CD4-positive, alpha-beta memory T cell (primary cell): Measurements from ENCODE around the gene CARD8. TPM values are rescaled to one million over a fixed set of nuclear protein-coding genes. Genes with fewer than 3 reads are reported as not detected.
"Not testable (repeated sequence)": the region's sequence is repeated elsewhere in the genome, so short reads cannot be mapped to it uniquely, and the experiment has no call there.

Source experiments
- CTCF ChIA-PET: fragments of 350-600 bp; sonication (Branson Sonifier 250); formaldehyde crosslinking; loops from one replicate; lab custom pipeline; 2021; ENCODE audit warnings: inconsistent platforms; ENCODE audit not compliant: partially characterized antibody; lab: Charles Lee
- POLR2A ChIA-PET: fragments of 350-600 bp; sonication (Branson Sonifier 250); formaldehyde crosslinking; loops from one replicate; lab custom pipeline; 2021; ENCODE audit not compliant: partially characterized antibody; lab: Charles Lee
- DNase-seq, 5 donors: peaks; one replicate each; pipeline versions ENCODE4 v3.0.0 to v3.0.0-alpha.2; 2020 to 2022; ENCODE audit warnings: mixed read lengths in 1 of 5
- H3K27ac ChIP-seq: one replicate; pipeline ENCODE4 v1.7.0; 2013; ENCODE audit warnings: low read depth, low read length
- H3K27me3 ChIP-seq: 2 replicates; pipeline ENCODE4 v1.7.0; 2013; ENCODE audit warnings: mild to moderate bottlenecking, low read length, moderate library complexity; ENCODE audit not compliant: insufficient read depth
- H3K36me3 ChIP-seq: 2 replicates; pipeline ENCODE4 v1.7.0; 2013; ENCODE audit warnings: mild to moderate bottlenecking, low read length, moderate library complexity; ENCODE audit not compliant: insufficient read depth
- H3K4me1 ChIP-seq: 2 replicates; pipeline ENCODE4 v1.7.0; 2013; ENCODE audit warnings: mild to moderate bottlenecking, low read length, moderate library complexity; ENCODE audit not compliant: insufficient read depth
- H3K4me3 ChIP-seq, 2 donors: one replicate each; pipeline ENCODE4 v1.7.0; 2013; ENCODE audit warnings: low read length in 2 of 2, mild to moderate bottlenecking in 1 of 2
- H3K9me3 ChIP-seq, 2 donors: one replicate each; pipeline ENCODE4 v1.7.0; 2013; ENCODE audit warnings: low read length in 2 of 2, control low read depth in 1 of 2; ENCODE audit not compliant: control insufficient read depth in 1 of 2
- H3K27ac Mint-ChIP-seq, 7 donors: one replicate each; pipeline ENCODE4 v1.8.0; 2020 to 2021; ENCODE audit warnings: mixed read lengths in 7 of 7, mild to moderate bottlenecking in 6 of 7, inconsistent platforms in 3 of 7, moderate library complexity in 3 of 7
- H3K27me3 Mint-ChIP-seq, 2 donors: one replicate each; pipeline ENCODE4 v1.8.0; 2020 to 2021; ENCODE audit warnings: mixed read lengths in 2 of 2
- H3K36me3 Mint-ChIP-seq, 2 donors: one replicate each; pipeline ENCODE4 v1.8.0; 2020 to 2021; ENCODE audit warnings: mixed read lengths in 2 of 2, inconsistent platforms in 1 of 2, mild to moderate bottlenecking in 1 of 2
- H3K4me1 Mint-ChIP-seq, 4 donors: one replicate each; pipeline ENCODE4 v1.8.0; 2020 to 2021; ENCODE audit warnings: mixed read lengths in 4 of 4, mild to moderate bottlenecking in 1 of 4
- H3K4me3 Mint-ChIP-seq, 8 donors: one replicate each; pipeline ENCODE4 v1.8.0; 2020 to 2021; ENCODE audit warnings: mixed read lengths in 8 of 8, mild to moderate bottlenecking in 7 of 8, moderate library complexity in 6 of 8, inconsistent platforms in 3 of 8
- H3K9me3 Mint-ChIP-seq, 8 donors: one replicate each; pipeline ENCODE4 v1.8.0; 2020 to 2021; ENCODE audit warnings: mixed read lengths in 8 of 8, mild to moderate bottlenecking in 5 of 8, inconsistent platforms in 3 of 8, moderate library complexity in 1 of 8
- intact Hi-C: fragments of 100-400 bp; cut with micrococcal nuclease; formaldehyde crosslinking; loops from one replicate; pipeline ENCODE4 v1.15.1; 2023
- polyA plus RNA-seq, 2 donors: library from polyadenylated mRNA; unstranded; fragments of 300-500 nt; fragmentation: Illumina TruSeq; gene quantifications; one replicate each; pipeline ENCODE4 v1.2.3, GENCODE V29; 2021
- total RNA-seq, 2 experiments: library from RNA; stranded (reverse); gene quantifications; one replicate each; pipeline ENCODE4 v1.2.3, GENCODE V29; 2021

Gene CARD8
- total and polyA plus RNA-seq, 4 experiments from 2014 or later: 74.9 to 316 (median 200) TPM

- Histone ChIP-seq H3K36me3 (no peaks in the 10 kb centered on the region), H3K27me3 (no peaks in the 10 kb centered on the region), H3K27ac (no peak overlapping the region), H3K4me1 (no peaks in the 10 kb centered on the region), H3K9me3 (no peaks in the 10 kb centered on the region), H3K4me3 (no peak overlapping the region)
- Mint-ChIP-seq H3K4me3 (no peak overlapping the region), H3K27me3 (peaks cover 2 to 6% of the 10 kb centered on the region in 2 donors), H3K27ac (no peak overlapping the region), H3K4me1 (peaks cover 0 to 2% (median 0%) of the 10 kb centered on the region in 4 donors), H3K9me3 (no peaks in the 10 kb centered on the region), H3K36me3 (no peaks in the 10 kb centered on the region)
- intact Hi-C loops: no loop called here
- ChIA-PET POLR2A (no interaction called here), CTCF (interaction anchor here (1.0 to 1.6 kb wide), 3 partner anchors 14 to 37 kb away, joined by 3 to 5 read pairs (median 3); no protein-coding TSS in a partner anchor)
- DNase-seq: no peak
Observed at GRCh38 chr19:48296963-48297734, 41.4 kb upstream of the CARD8 start.

- intact Hi-C loops: no loop called here
- CTCF ChIA-PET: interaction anchor here (1.6 kb wide), 1 partner anchor 29 kb away, joined by 5 read pairs; no protein-coding TSS in a partner anchor
- H3K27me3 Mint-ChIP-seq: peaks cover 4 to 6% of the 10 kb centered on the region in 2 donors
Observed at GRCh38 chr19:48295458-48295857, 39.7 kb upstream of the CARD8 start.

GRCh38 chr19:48292798-48293197 is 37.1 kb upstream of the CARD8 start:
- Mint-ChIP-seq H3K27me3 (peaks cover 6% of the 10 kb centered on the region in 2 donors), H3K9me3 (peaks cover 0 to 4% (median 0%) of the 10 kb centered on the region in 8 donors), H3K4me3 (no peak overlapping the region), H3K4me1 (peaks cover 0 to 8% (median 4%) of the 10 kb centered on the region in 4 donors), H3K36me3 (no peaks in the 10 kb centered on the region), H3K27ac (no peak overlapping the region)
- Histone ChIP-seq H3K27ac (no peak overlapping the region), H3K9me3 (no peaks in the 10 kb centered on the region), H3K4me1 (peaks cover 8% of the 10 kb centered on the region), H3K4me3 (no peak overlapping the region), H3K27me3 (no peaks in the 10 kb centered on the region), H3K36me3 (no peaks in the 10 kb centered on the region)
- no peak for DNase-seq
- ChIA-PET POLR2A (no interaction called here), CTCF (interaction anchor here (0.7 to 2.6 kb wide), 7 partner anchors 26 to 329 kb away, joined by 3 to 15 read pairs (median 7); partner anchors contain the start of gene PLA2G4C)
- intact Hi-C loops: no loop called here

More at GRCh38 chr19:48295458-48295857, 39.7 kb upstream of the CARD8 start:
- no peaks in the 10 kb centered on the region for H3K9me3 Mint-ChIP-seq
- POLR2A ChIA-PET: no interaction called here
- H3K4me3 Mint-ChIP-seq: no peak overlapping the region
- Histone ChIP-seq H3K27me3 (no peaks in the 10 kb centered on the region), H3K36me3 (no peaks in the 10 kb centered on the region), H3K27ac (no peak overlapping the region), H3K4me3 (no peak overlapping the region), H3K4me1 (peaks cover 8% of the 10 kb centered on the region), H3K9me3 (no peaks in the 10 kb centered on the region)
- peaks cover 0 to 8% (median 4%) of the 10 kb centered on the region in 4 donors for H3K4me1 Mint-ChIP-seq
- no peak for DNase-seq
- H3K27ac Mint-ChIP-seq: no peak overlapping the region
- no peaks in the 10 kb centered on the region for H3K36me3 Mint-ChIP-seq

GRCh38 chr19:48291489-48291815 is 35.7 kb upstream of the CARD8 start:
- H3K27ac Mint-ChIP-seq: peak overlapping the region in 2 of 7 donors; percentile 27 to 68
- H3K9me3 Mint-ChIP-seq, POLR2A ChIA-PET, H3K27me3 ChIP-seq, DNase-seq, H3K36me3 Mint-ChIP-seq, H3K4me1 Mint-ChIP-seq, H3K9me3 ChIP-seq, H3K27me3 Mint-ChIP-seq, H3K36me3 ChIP-seq, H3K4me1 ChIP-seq, H3K27ac ChIP-seq: not testable (repeated sequence)
- peak overlapping the region in 1 of 2 donors; percentile 58 for H3K4me3 ChIP-seq
- CTCF ChIA-PET: interaction anchor here (0.7 to 2.6 kb wide), 9 partner anchors 12 to 1290 kb away, joined by 3 to 15 read pairs (median 7); partner anchors contain the start of gene PLA2G4C
- intact Hi-C loops: loop anchor here (1.0 kb wide), 3 partner anchors 24 to 328 kb away; no protein-coding TSS in a partner anchor
- H3K4me3 Mint-ChIP-seq: peak overlapping the region; percentile 77 to 86 (median 81)

GRCh38 chr19:48290771-48291488 is 35.2 kb upstream of the CARD8 start:
- Mint-ChIP-seq H3K4me3 (peak overlapping the region; percentile 77 to 86 (median 81)), H3K36me3 (peaks cover 5 to 9% of the 10 kb centered on the region in 2 donors), H3K27ac (peak overlapping the region in 2 of 7 donors; percentile 27 to 68), H3K9me3 (peaks cover 4 to 14% (median 12%) of the 10 kb centered on the region in 8 donors), H3K4me1 (peaks cover 0 to 8% (median 3%) of the 10 kb centered on the region in 4 donors), H3K27me3 (peaks cover 3 to 13% of the 10 kb centered on the region in 2 donors)
- H3K27me3 ChIP-seq: no peaks in the 10 kb centered on the region
- CTCF ChIA-PET: interaction anchor here (0.8 to 2.6 kb wide), 9 partner anchors 11 to 184 kb away, joined by 3 to 15 read pairs (median 6); partner anchors contain the start of genes PLA2G4C and ZNF114
- H3K4me1 ChIP-seq: peaks cover 8% of the 10 kb centered on the region
- POLR2A ChIA-PET: no interaction called here
- H3K36me3 ChIP-seq: no peaks in the 10 kb centered on the region
- H3K4me3 ChIP-seq: peak overlapping the region; percentile 29 to 58
- no peak overlapping the region for H3K27ac ChIP-seq
- H3K9me3 ChIP-seq: no peaks in the 10 kb centered on the region
- intact Hi-C loops: loop anchor here (1.0 kb wide), 3 partner anchors 24 to 328 kb away; no protein-coding TSS in a partner anchor
- DNase-seq: peak; percentile 46 to 65 (median 48)

- Histone ChIP-seq H3K4me3 (no peak overlapping the region), H3K36me3 (no peaks in the 10 kb centered on the region), H3K27ac (no peak overlapping the region), H3K9me3 (no peaks in the 10 kb centered on the region), H3K27me3 (no peaks in the 10 kb centered on the region), H3K4me1 (peaks cover 8% of the 10 kb centered on the region)
- Mint-ChIP-seq H3K9me3 (peaks cover 4 to 18% (median 13%) of the 10 kb centered on the region in 8 donors), H3K27ac (no peak overlapping the region), H3K36me3 (peaks cover 5 to 14% of the 10 kb centered on the region in 2 donors), H3K27me3 (peaks cover 7 to 12% of the 10 kb centered on the region in 2 donors), H3K4me3 (no peak overlapping the region), H3K4me1 (peaks cover 0 to 8% (median 3%) of the 10 kb centered on the region in 4 donors)
- DNase-seq: no peak
- intact Hi-C loops: no loop called here
- POLR2A ChIA-PET: no interaction called here
- CTCF ChIA-PET: interaction anchor here (0.9 to 2.5 kb wide), 7 partner anchors 18 to 327 kb away, joined by 3 to 9 read pairs (median 6); partner anchors contain the start of genes PLA2G4C and ZNF114
Observed at GRCh38 chr19:48290401-48290770, 34.7 kb upstream of the CARD8 start.
